IMR-90 (cell line): Measurements from ENCODE around the gene ANKFN1. TPM values are rescaled to one million over a fixed set of nuclear protein-coding genes. Genes with fewer than 3 reads are reported as not detected.

Experiments
- ATAC-seq: fragments of 200-7000 bp; cut with Tn5 transposase; 2 replicates; pipeline ENCODE4 v1.9.1; 2020; ENCODE audit warnings: low read depth, mild to moderate bottlenecking, moderate library complexity
- BruUV-seq: library from RNA; stranded (reverse); fragments of 400-500 nt; replicated peaks from 2 replicates; lab custom pipeline; 2021; lab: Mats Ljungman, UMichigan
- CTCF ChIA-PET: fragments of 300-600 bp; formaldehyde crosslinking; extraction: SDS; loops from one replicate; lab custom pipeline; 2021; ENCODE audit warnings: antibody characterized with exemption; lab: Yijun Ruan, JAX
- POLR2A ChIA-PET: fragments of 300-600 bp; sonication (Branson Sonifier 250); formaldehyde crosslinking; loops from one replicate; lab custom pipeline; 2022; ENCODE audit warnings: antibody characterized with exemption; ENCODE audit not compliant: unreplicated experiment; lab: Charles Lee
- DNase-seq: peaks from one replicate; pipeline ENCODE4 v3.0.0; 2013
- H2AFZ ChIP-seq: replicated peaks from 2 replicates; pipeline ENCODE3; 2013; ENCODE audit warnings: low read length, mild to moderate bottlenecking; ENCODE audit not compliant: poor library complexity
- H2AK5ac ChIP-seq: 2 replicates; pipeline ENCODE4 v1.6.1; 2013; ENCODE audit warnings: low read depth, low read length, inconsistent platforms
- H2AK9ac ChIP-seq: replicated peaks from 2 replicates; pipeline ENCODE3; 2013; ENCODE audit warnings: mild to moderate bottlenecking, low read depth, low read length, moderate library complexity; ENCODE audit not compliant: poor library complexity
- H2BK120ac ChIP-seq: 2 replicates; pipeline ENCODE4 v1.6.1; 2013; ENCODE audit warnings: low read depth, low read length, inconsistent platforms
- H2BK15ac ChIP-seq: 3 replicates; pipeline ENCODE4 v1.6.1; 2013; ENCODE audit warnings: low read depth, low read length, inconsistent platforms
- H2BK20ac ChIP-seq: 2 replicates; pipeline ENCODE4 v1.6.1; 2013; ENCODE audit warnings: low read depth, mild to moderate bottlenecking, inconsistent platforms, low read length, moderate library complexity
- H2BK5ac ChIP-seq: 2 replicates; pipeline ENCODE4 v1.6.1; 2013; ENCODE audit warnings: mild to moderate bottlenecking, low read depth, low read length, inconsistent platforms; ENCODE audit not compliant: poor library complexity, severe bottlenecking
- H3K14ac ChIP-seq: replicated peaks from 2 replicates; pipeline ENCODE4 v1.6.1; 2013; ENCODE audit warnings: low read depth, low read length, inconsistent platforms
- H3K18ac ChIP-seq: 2 replicates; pipeline ENCODE4 v1.6.1; 2013; ENCODE audit warnings: low read depth, low read length, control low read depth
- H3K23ac ChIP-seq: 2 replicates; pipeline ENCODE4 v1.6.1; 2013; ENCODE audit warnings: low read depth, low read length, inconsistent platforms
- H3K27ac ChIP-seq: 2 replicates; pipeline ENCODE4 v1.5.1; 2013; ENCODE audit warnings: mild to moderate bottlenecking, control low read depth, low read length; ENCODE audit not compliant: insufficient read depth
- H3K27me3 ChIP-seq: 2 replicates; pipeline ENCODE4 v1.6.1; 2013; ENCODE audit warnings: low read length; ENCODE audit not compliant: control insufficient read depth, insufficient read depth
- H3K36me3 ChIP-seq: 2 replicates; pipeline ENCODE4 v1.6.1; 2013; ENCODE audit warnings: low read length, mixed read lengths; ENCODE audit not compliant: control insufficient read depth, insufficient read depth
- H3K4ac ChIP-seq: 2 replicates; pipeline ENCODE4 v1.6.1; 2013; ENCODE audit warnings: low read depth, low read length, inconsistent platforms
- H3K4me1 ChIP-seq: 2 replicates; pipeline ENCODE4 v1.6.1; 2013; ENCODE audit warnings: low read length, mixed read lengths; ENCODE audit not compliant: control insufficient read depth, insufficient read depth
- H3K4me2 ChIP-seq: 2 replicates; pipeline ENCODE4 v1.6.1; 2013; ENCODE audit warnings: low read depth, mild to moderate bottlenecking, control low read depth, low read length, moderate library complexity
- H3K4me3 ChIP-seq: 2 replicates; pipeline ENCODE4 v1.5.1; 2013; ENCODE audit warnings: low read depth, mild to moderate bottlenecking, control low read depth, low read length, moderate library complexity; ENCODE audit not compliant: insufficient read depth
- H3K56ac ChIP-seq: 2 replicates; pipeline ENCODE4 v1.6.1; 2013; ENCODE audit warnings: low read length, inconsistent platforms; ENCODE audit not compliant: insufficient read depth; ENCODE audit errors: extremely low read depth
- H3K79me1 ChIP-seq, 2 experiments: 2 replicates each; pipeline ENCODE4 v1.6.1; 2013; ENCODE audit warnings: low read length in 2 of 2, inconsistent platforms in 1 of 2, low read depth in 1 of 2
- H3K9ac ChIP-seq: 2 replicates; pipeline ENCODE4 v1.6.1; 2013; ENCODE audit warnings: low read depth, low read length, control low read depth
- H3K9me1 ChIP-seq: 2 replicates; pipeline ENCODE4 v1.6.1; 2013; ENCODE audit warnings: low read length, inconsistent platforms; ENCODE audit not compliant: insufficient read depth
- H3K9me3 ChIP-seq: 2 replicates; pipeline ENCODE4 v1.6.1; 2013; ENCODE audit warnings: low read length; ENCODE audit not compliant: control insufficient read depth, insufficient read depth
- H4K20me1 ChIP-seq: 2 replicates; pipeline ENCODE4 v1.6.1; 2013; ENCODE audit warnings: low read length, inconsistent platforms; ENCODE audit not compliant: insufficient read depth
- H4K5ac ChIP-seq: 2 replicates; pipeline ENCODE4 v1.6.1; 2013; ENCODE audit warnings: mild to moderate bottlenecking, low read depth, low read length, control low read depth
- H4K8ac ChIP-seq, 2 experiments: 2 replicates each; pipeline ENCODE4 v1.6.1; 2013; ENCODE audit warnings: low read depth in 2 of 2, low read length in 2 of 2, control low read depth in 1 of 2, inconsistent platforms in 1 of 2
- H4K91ac ChIP-seq: 2 replicates; pipeline ENCODE4 v1.6.1; 2013; ENCODE audit warnings: low read depth, low read length, inconsistent platforms; ENCODE audit not compliant: insufficient read depth
- CEBPB ChIP-seq: IDR thresholded peaks from 2 replicates; pipeline ENCODE4 v1.6.1; 2012; ENCODE audit warnings: low read depth, low read length, improper control_type of control experiment
- CHD1 ChIP-seq: IDR thresholded peaks from 2 replicates; pipeline ENCODE4 v1.6.1; 2012; ENCODE audit warnings: low read depth, low read length, improper control_type of control experiment
- FOS ChIP-seq: fragments of 150-350 bp; IDR thresholded peaks from 2 replicates; pipeline ENCODE4 v1.6.1; 2016; ENCODE audit warnings: low read depth, low read length
- POLR2A ChIP-seq: IDR thresholded peaks from 2 replicates; pipeline ENCODE4 v1.6.1; 2012; ENCODE audit warnings: mild to moderate bottlenecking, low read depth, low read length
- RFX5 ChIP-seq: IDR thresholded peaks from 2 replicates; pipeline ENCODE4 v1.8.0; 2012; ENCODE audit warnings: low read depth, mild to moderate bottlenecking, low read length, moderate library complexity
- SMC3 ChIP-seq: fragments of 150-350 bp; IDR thresholded peaks from 2 replicates; pipeline ENCODE4 v1.6.1; 2016; ENCODE audit warnings: low read depth, mild to moderate bottlenecking, antibody characterized with exemption, low read length, moderate library complexity
- WGBS, 2 experiments: methylation state at CpG; one replicate each; pipeline versions ENCODE4 v1.1.5 to v1.1.7; 2013; ENCODE audit warnings: missing lambda C conversion rate in 2 of 2; ENCODE audit not compliant: insufficient read length in 1 of 2; ENCODE audit errors: extremely low coverage in 2 of 2; 5-methylcytosine and 5-hydroxymethylcytosine counted together
- dilution Hi-C: fragments of 300-500 bp; cut with HindIII; formaldehyde crosslinking; loops from one replicate; pipeline ENCODE4 v1.14.3; 2018; ENCODE audit warnings: low sequenced_read_pairs; ENCODE audit not compliant: unreplicated experiment
- in situ Hi-C: fragments of 300-500 bp; cut with MboI; formaldehyde crosslinking; loops from 3 replicates; pipeline ENCODE4 v1.14.3; 2019; ENCODE audit warnings: low sequenced_read_pairs, inconsistent platforms, mixed read lengths
- intact Hi-C: fragments of 100-400 bp; cut with micrococcal nuclease; formaldehyde crosslinking; loops from 2 replicates; pipeline ENCODE4 v1.10.0; 2022
- polyA plus RNA-seq, 3 experiments: library from polyadenylated mRNA; depleted of rRNA; stranded (reverse); fragments of >200 nt; gene quantifications; 2 replicates each; pipeline ENCODE4 v1.2.3, GENCODE V29; 2012; ENCODE audit warnings: low replicate concordance in 1 of 3
- total RNA-seq: library from RNA; depleted of rRNA; stranded (reverse); fragments of >200 nt; gene quantifications from 2 replicates; pipeline ENCODE4 v1.2.3, GENCODE V29; 2012
- TF ChIP-seq, protein P1 (sequence below): conservative IDR thresholded peaks from 2 replicates; pipeline ENCODE4 v1.5.1; 2012; ENCODE audit warnings: mild to moderate bottlenecking, low read depth, low read length, improper control_type of control experiment
- TF ChIP-seq, protein P2 (sequence below): fragments of 150-350 bp; IDR thresholded peaks from 2 replicates; pipeline ENCODE4 v1.6.1; 2017; ENCODE audit warnings: mild to moderate bottlenecking, antibody characterized with exemption, low read length, low read depth

The ANKFN1 gene
- total and polyA plus RNA-seq, 2 of the 4 experiments (the other 2 are of a cell fraction), result not detected

DNA sequence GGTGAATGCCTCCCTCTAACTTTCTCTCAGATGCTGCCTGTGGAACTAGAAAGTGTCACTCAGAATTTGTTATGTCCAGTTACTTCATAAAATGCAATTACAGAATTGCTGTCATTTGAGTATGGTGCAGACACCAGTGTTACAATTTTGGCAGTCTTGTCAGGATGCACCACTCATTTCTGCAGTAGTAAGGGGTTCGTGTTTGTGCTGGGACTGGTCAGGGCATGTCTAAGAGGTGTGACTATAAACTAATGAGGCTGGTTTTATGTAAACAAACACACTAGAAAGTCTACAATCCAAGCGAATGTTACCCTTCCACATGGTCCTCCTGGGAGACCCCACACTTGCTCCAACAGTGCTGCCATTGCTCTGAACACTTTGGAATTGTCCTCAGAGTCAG lies 206.2 kb downstream of the ANKFN1 start:
- H4K20me1 ChIP-seq, result no peaks in the 10 kb centered on the region
- TF ChIP-seq FOS (no peak), POLR2A (no peak), SMC3 (no peak), RFX5 (no peak), CEBPB (no peak), CHD1 (no peak)
- TF ChIP-seq, protein P1, sequence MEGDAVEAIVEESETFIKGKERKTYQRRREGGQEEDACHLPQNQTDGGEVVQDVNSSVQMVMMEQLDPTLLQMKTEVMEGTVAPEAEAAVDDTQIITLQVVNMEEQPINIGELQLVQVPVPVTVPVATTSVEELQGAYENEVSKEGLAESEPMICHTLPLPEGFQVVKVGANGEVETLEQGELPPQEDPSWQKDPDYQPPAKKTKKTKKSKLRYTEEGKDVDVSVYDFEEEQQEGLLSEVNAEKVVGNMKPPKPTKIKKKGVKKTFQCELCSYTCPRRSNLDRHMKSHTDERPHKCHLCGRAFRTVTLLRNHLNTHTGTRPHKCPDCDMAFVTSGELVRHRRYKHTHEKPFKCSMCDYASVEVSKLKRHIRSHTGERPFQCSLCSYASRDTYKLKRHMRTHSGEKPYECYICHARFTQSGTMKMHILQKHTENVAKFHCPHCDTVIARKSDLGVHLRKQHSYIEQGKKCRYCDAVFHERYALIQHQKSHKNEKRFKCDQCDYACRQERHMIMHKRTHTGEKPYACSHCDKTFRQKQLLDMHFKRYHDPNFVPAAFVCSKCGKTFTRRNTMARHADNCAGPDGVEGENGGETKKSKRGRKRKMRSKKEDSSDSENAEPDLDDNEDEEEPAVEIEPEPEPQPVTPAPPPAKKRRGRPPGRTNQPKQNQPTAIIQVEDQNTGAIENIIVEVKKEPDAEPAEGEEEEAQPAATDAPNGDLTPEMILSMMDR, result no peak
- TF ChIP-seq, protein P2, sequence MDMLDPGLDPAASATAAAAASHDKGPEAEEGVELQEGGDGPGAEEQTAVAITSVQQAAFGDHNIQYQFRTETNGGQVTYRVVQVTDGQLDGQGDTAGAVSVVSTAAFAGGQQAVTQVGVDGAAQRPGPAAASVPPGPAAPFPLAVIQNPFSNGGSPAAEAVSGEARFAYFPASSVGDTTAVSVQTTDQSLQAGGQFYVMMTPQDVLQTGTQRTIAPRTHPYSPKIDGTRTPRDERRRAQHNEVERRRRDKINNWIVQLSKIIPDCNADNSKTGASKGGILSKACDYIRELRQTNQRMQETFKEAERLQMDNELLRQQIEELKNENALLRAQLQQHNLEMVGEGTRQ, result no peak

More for the DNA sequence above, 206.2 kb downstream of the ANKFN1 start:
- H4K8ac ChIP-seq, result no peak overlapping the region
- no peak overlapping the region for H3K14ac ChIP-seq
- no peak overlapping the region for H2AK9ac ChIP-seq
- H3K18ac ChIP-seq, result no peak overlapping the region
- no peak overlapping the region for H3K4me3 ChIP-seq
- H3K56ac ChIP-seq, result no peak overlapping the region
- H3K4ac ChIP-seq, result no peak overlapping the region
- no peaks in the 10 kb centered on the region for H3K36me3 ChIP-seq
- H3K4me1 ChIP-seq, result no peaks in the 10 kb centered on the region
- no peaks in the 10 kb centered on the region for H3K79me1 ChIP-seq
- intact Hi-C loops, result no loop called here
- ATAC-seq, result no peak
- ChIA-PET CTCF (no interaction called here), POLR2A (no interaction called here)
- no peak overlapping the region for H3K4me2 ChIP-seq
- no peaks in the 10 kb centered on the region for H3K9me3 ChIP-seq
- H2BK5ac ChIP-seq, result no peak overlapping the region
- H2AFZ ChIP-seq, result no peak overlapping the region
- H2BK120ac ChIP-seq, result no peak overlapping the region
- DNase-seq, result no peak
- no peak overlapping the region for H3K23ac ChIP-seq
- WGBS, 2 experiments, result no CpG with 5 or more reads among the region's 2 CpGs
- BruUV-seq, result no TSS peak
- H4K5ac ChIP-seq, result no peak overlapping the region
- H3K9me1 ChIP-seq, result no peaks in the 10 kb centered on the region
- no peak overlapping the region for H2BK20ac ChIP-seq
- H3K27me3 ChIP-seq, result no peaks in the 10 kb centered on the region
- in situ Hi-C loops, result no loop called here
- no peak overlapping the region for H2AK5ac ChIP-seq
- H4K91ac ChIP-seq, result no peak overlapping the region
- H2BK15ac ChIP-seq, result no peak overlapping the region
- H3K27ac ChIP-seq, result no peak overlapping the region
- dilution Hi-C loops, result no loop called here
- H3K9ac ChIP-seq, result no peak overlapping the region
